Measurements from ENCODE around the gene CLASP2.
"Not testable (repeated sequence)": the region's sequence is repeated elsewhere in the genome, so short reads cannot be mapped to it uniquely, and the experiment has no call there.

CLASP2 gene

DNA sequence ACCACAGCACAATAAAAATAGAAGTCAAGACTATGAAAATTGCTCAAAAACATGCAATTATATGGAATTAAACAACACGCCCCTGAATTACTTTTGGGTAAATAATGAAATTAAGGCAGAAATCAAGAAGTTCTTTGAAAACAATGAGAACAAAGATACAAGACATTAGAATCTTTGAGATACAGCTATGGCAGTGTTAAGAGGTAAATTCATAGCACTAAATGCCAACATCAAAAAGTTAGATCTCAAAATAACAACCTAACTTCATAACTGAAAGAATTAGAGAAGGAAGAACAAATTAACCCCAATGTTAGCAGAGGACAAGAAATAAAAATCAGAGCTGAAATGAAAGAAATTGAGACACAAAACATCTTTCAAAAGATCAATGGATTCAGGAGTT, 191.3 kb downstream of the CLASP2 start:
- DNase-seq, result no peak

- DNase-seq, result no peak
Observed at GRCh38 chr3:33525232-33525631, 192.8 kb downstream of the CLASP2 start.

DNA sequence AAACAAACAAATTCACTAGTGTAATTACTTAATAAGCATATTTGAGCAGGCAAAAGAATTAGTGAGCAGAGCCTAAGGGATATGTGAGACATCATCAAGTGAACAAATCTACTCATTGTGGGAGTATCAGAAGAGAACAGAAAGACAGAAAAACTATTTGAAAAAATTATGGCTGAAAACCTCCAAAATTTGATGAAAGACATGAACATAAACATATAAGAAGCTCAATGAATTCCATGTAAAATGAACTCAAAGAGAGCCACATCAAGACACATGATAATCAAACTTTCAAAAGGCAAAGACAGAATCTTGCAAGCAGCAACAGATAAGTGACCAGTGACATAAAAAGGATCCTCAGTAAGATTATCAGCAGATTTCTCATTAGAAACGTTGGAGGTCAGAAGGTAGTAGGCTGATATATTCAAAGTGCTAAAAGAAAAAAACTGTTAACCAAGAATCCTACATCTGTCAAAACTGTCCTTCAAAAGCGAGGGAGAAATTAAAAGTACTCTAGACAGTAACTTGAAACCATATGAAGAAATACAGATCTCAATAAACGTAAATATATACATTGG, 194.9 kb downstream of the CLASP2 start:
- DNase-seq, result no peak

DNA sequence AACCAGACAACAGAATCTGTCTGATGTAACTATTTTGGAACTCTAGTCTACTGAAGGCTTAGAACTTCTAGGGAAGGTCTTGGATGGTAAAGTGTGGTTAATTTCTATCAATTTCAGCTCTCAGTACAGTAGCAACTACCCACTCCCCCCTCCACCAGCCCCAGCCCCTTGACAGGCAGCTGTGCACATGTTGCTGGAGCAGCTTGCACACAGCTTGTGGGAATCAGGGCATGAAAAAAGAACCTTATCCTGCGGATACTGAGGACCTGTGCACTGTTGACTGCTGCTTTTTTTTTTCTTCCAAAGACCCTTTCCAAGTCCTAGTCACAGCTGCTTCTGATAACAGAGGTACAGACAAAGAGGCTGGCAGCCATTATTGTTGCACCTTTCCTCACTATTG, 196.3 kb downstream of the CLASP2 start:
- DNase-seq, result no peak

DNA sequence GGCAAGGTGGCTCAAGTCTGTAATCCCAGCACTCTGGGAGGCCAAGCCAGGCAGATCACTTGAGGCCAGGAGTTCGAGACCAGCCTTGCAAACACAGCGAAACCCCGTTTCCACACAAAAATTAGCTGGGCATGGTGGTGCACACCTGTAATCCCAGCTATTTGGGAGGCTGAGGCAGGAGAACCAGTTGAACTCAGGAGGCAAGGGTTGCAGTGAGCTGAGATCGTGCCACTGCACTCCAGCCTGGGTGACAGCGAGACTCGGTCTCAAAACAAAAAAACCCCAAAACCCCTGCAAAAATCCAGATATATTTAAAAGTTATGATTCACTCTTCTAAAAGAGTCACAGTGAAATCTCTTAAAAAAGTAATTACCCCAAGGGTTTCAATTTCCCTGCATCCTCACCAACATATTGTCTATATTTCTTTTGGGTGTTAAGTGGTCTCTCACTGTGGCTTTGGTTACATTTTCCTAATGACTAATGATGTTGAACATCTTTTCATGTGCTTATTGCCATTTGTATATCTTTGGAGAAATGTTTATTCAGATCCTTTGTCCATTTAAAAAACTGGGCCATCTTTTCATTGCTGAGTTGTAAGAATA, 204.7 kb downstream of the CLASP2 start:
- no peak for DNase-seq

GRCh38 chr3:33505027-33505426, 213.0 kb downstream of the CLASP2 start:
- no peak for DNase-seq

- DNase-seq, result no peak
Observed at GRCh38 chr3:33496449-33496848, 221.6 kb downstream of the CLASP2 start.

DNA sequence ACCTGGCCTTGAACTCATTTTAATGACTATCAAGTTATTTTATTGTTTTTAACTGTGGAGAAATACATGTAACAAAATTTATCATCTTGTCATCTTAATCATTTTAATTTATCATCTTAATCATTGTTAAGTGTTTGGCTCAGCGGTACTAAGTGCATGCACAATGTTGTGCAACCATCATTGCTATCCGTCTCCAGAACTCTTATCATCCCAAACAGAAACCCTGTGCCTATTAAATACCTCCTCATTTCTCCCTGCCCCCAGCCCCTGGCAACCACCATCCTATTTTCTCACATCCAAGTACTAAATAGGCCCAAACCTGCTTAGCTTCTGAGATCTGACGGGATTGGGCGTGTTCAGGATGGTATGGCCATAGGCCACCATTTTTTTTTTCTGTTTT, 226.3 kb downstream of the CLASP2 start:
- no peak for DNase-seq

- no peak for DNase-seq
Observed at GRCh38 chr3:33490641-33491241, 227.3 kb downstream of the CLASP2 start.

DNA sequence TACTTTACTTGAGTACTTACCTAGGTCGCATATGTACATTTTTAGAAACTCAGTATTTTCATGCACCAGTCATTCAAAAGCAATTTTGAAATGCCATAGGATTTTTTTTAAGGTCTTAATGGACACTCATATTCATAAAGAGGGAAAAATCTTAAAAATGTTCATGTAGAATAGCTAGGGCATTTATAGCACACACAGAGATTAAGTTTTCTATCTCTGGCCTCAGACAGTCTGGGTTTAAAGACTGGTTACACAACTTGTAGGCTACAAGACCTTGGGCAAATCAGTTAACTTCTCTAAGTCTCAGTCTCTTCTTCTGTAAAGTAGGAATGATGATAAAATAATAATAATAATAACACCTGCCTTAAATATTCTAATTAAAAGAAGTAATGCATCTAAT, 229.4 kb downstream of the CLASP2 start:
- DNase-seq, result no peak

- DNase-seq, result no peak
Observed at GRCh38 chr3:33488246-33488645, 229.8 kb downstream of the CLASP2 start.

- DNase-seq, result no peak
Observed at GRCh38 chr3:33482111-33482521, 235.9 kb downstream of the CLASP2 start.

- DNase-seq, result no peak
Observed at GRCh38 chr3:33474896-33475295, 243.2 kb downstream of the CLASP2 start.

DNA sequence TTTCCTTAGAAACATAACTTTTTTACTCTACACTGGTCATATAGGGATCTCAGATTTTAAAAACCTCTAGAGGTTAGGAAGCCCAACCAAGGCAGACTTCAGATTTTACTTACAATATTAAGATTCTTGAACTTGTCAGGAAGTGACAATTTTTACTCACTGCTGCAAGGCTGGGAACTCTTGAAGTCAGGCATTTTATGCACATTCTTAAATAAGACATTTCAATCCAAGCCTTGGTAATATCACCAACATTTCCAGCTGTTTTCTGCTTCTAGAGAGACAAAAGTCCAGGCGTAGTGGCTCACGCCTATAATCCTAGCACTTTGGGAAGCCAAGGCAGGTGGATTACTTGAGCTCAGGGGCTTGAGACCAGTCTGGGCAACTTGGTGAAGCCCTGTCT, 244.2 kb downstream of the CLASP2 start:
- no peak for DNase-seq

GRCh38 chr3:33467786-33468185, 250.3 kb downstream of the CLASP2 start:
- DNase-seq, result no peak

DNA sequence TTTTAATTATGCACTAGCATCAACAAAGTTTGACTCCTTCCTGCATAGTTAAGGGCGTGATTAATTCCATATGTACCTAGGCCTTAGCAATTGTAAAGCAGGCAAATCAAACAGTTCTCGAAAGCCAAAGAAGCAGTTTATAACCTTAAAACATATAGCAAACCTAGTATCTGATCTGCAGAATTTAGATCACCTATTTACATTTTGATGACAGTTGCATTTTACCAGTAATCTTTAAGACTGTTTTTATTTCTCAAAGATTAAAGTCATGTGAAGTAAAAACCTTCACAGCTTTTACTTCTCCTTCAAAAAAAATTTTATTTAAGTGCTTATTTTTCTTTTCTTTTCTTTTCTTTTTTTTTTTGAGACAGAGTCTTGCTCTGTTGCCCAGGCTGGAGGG, 257.0 kb downstream of the CLASP2 start:
- DNase-seq, result no peak

GRCh38 chr3:33459577-33459976, 258.5 kb downstream of the CLASP2 start:
- DNase-seq, result not testable (repeated sequence)

DNA sequence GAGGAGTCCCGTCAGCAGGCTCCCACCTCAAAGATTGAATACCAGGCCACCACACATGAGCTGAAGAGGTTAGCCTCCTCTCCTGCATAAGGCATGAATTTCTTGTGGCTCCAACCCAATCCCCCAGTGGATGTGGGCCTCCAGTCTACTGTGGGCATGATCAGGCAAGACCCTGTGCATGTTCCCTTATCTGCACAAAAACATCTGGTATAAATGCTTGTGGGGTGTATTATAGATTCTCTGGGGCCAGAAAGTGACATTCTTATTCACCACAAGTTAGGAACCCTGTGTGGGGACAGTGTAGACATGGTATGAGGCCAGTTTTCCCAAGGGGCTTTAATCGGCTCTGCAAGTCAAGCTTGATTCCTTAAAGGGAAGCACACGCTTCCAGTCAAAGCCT, 259.6 kb downstream of the CLASP2 start:
- no peak for DNase-seq

DNA sequence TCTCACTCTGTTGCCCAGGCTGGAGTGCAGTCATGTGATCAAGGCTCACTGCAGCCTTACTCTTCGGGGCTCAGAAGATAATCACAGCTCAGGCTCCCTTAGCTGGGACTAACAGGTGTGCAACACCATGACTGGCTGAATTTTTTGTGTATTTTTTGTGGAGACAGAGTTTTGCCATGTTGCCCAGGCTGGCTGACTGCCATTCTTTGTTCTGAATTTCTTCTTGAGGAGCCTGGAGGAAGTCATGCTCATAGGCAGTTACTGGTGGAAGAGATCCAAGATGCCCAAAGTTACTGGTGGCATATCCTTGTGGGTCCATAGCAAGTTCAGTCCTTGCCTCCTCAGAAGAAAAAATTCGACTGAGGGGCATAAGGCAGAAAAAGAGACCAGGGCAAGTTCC, 261.3 kb downstream of the CLASP2 start:
- DNase-seq, result no peak

GRCh38 chr3:33453331-33453761, 264.7 kb downstream of the CLASP2 start:
- no peak for DNase-seq

DNA sequence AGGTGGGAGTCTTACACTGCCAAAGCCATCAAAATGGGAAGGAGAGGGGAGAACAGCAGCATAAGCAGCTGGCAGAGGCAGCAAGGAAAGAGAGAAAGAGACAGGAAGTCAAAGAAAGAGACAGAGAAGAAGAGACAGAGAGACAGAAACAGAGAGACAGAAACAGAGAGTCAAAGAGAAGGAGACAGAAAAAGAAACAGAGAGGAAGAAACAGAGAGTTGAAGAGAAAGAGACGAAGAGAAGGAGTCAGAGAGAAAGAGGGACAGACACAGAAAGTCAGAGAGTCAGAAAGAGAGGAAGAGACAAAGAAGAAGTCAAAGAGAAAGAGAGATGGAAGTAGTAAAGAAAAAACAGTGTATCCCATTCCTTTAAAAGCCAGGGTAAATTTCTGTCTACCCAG, 266.1 kb downstream of the CLASP2 start:
- DNase-seq, result not testable (repeated sequence)

DNA sequence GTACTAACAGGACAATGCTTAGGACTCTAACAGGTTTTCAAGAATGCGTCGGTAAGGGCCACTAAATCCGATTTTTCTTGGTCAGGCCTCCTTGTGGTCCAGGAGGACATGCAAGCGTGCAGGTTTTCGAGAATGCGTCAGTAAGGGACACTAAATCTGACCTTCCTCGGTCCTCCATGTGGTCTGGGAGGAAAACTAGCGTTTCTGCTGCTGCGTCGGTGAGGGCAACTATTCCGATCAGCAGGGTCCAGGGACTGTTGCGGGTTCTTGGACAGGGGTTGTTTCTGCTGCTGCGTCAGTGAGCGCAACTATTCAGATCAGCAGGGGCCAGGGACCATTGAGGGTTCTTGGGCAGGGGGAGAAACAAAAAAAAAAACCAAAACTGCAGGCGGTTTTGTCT, 270.1 kb downstream of the CLASP2 start:
- no peak for DNase-seq

- DNase-seq, result not testable (repeated sequence)
Observed at GRCh38 chr3:33447256-33447625, 270.8 kb downstream of the CLASP2 start.
